Endothelial cell (in vitro differentiated cells): ENCODE results near the gene KMO. TPM values are rescaled to one million over a fixed set of nuclear protein-coding genes. Genes with fewer than 3 reads are reported as not detected.

Experiments used
- DNase-seq: peaks from one replicate; pipeline ENCODE4 v3.0.0; 2021; ENCODE audit warnings: low spot score
- H3K27ac Mint-ChIP-seq: one replicate; pipeline ENCODE4 v1.8.0; 2021; ENCODE audit warnings: mixed read lengths, inconsistent platforms; ENCODE audit not compliant: unreplicated experiment
- H3K27me3 Mint-ChIP-seq: one replicate; pipeline ENCODE4 v1.8.0; 2021; ENCODE audit warnings: mild to moderate bottlenecking, moderate library complexity, mixed read lengths, inconsistent platforms; ENCODE audit not compliant: unreplicated experiment
- H3K36me3 Mint-ChIP-seq: one replicate; pipeline ENCODE4 v1.8.0; 2021; ENCODE audit warnings: mild to moderate bottlenecking, low read depth, mixed read lengths, inconsistent platforms; ENCODE audit not compliant: unreplicated experiment
- H3K4me1 Mint-ChIP-seq: one replicate; pipeline ENCODE4 v1.8.0; 2021; ENCODE audit warnings: mild to moderate bottlenecking, mixed read lengths, inconsistent platforms; ENCODE audit not compliant: unreplicated experiment
- H3K4me3 Mint-ChIP-seq: one replicate; pipeline ENCODE4 v1.8.0; 2021; ENCODE audit warnings: mild to moderate bottlenecking, mixed read lengths, inconsistent platforms; ENCODE audit not compliant: unreplicated experiment
- H3K9me3 Mint-ChIP-seq: one replicate; pipeline ENCODE4 v1.8.0; 2021; ENCODE audit warnings: mixed read lengths, inconsistent platforms; ENCODE audit not compliant: unreplicated experiment
- total RNA-seq: library from RNA; stranded (reverse); fragmentation: NEBNext Ultra II Directional; extraction: Animal tissue kit (Norgen Biotek cat#: 25700); gene quantifications from one replicate; pipeline ENCODE4 v1.2.1, GENCODE V29; 2021; ENCODE audit not compliant: unreplicated experiment
- TF ChIP-seq, protein P1 (sequence below): fragments of 200-600 bp; sonication (generic); IDR thresholded peaks from one replicate; pipeline ENCODE4 v1.5.0; 2021; ENCODE audit warnings: antibody characterized with exemption; ENCODE audit not compliant: unreplicated experiment

The KMO gene
- total RNA-seq, 1 donor from 2014 or later, result not detected

DNA sequence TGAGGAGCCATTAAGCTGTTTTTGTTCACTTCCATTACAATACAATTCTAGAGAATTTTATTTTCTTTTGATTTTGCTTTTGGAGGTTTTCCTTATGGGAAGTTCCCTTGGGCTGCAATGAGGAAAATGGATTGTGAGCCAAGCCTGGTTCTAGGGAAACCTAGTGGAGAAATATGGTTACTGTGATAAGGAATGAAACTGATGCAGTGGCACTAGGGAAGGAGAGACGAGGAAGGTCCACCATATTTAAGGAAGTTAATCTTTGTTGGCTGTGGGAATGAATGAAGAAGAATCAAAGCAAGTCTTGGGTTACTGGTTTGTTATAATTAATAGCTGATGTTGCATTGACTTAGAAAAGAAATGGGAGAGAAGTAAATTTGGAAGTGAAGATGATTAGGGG lies 79.6 kb downstream of the KMO start:
- DNase-seq, result no peak
- H3K4me3 Mint-ChIP-seq, result no peak overlapping the region
- TF ChIP-seq, protein P1, sequence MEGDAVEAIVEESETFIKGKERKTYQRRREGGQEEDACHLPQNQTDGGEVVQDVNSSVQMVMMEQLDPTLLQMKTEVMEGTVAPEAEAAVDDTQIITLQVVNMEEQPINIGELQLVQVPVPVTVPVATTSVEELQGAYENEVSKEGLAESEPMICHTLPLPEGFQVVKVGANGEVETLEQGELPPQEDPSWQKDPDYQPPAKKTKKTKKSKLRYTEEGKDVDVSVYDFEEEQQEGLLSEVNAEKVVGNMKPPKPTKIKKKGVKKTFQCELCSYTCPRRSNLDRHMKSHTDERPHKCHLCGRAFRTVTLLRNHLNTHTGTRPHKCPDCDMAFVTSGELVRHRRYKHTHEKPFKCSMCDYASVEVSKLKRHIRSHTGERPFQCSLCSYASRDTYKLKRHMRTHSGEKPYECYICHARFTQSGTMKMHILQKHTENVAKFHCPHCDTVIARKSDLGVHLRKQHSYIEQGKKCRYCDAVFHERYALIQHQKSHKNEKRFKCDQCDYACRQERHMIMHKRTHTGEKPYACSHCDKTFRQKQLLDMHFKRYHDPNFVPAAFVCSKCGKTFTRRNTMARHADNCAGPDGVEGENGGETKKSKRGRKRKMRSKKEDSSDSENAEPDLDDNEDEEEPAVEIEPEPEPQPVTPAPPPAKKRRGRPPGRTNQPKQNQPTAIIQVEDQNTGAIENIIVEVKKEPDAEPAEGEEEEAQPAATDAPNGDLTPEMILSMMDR, result no peak
- no peaks in the 10 kb centered on the region for H3K27me3 Mint-ChIP-seq
- H3K27ac Mint-ChIP-seq, result no peak overlapping the region
- H3K36me3 Mint-ChIP-seq, result no peaks in the 10 kb centered on the region
- H3K4me1 Mint-ChIP-seq, result peaks cover 12% of the 10 kb centered on the region
- H3K9me3 Mint-ChIP-seq, result no peaks in the 10 kb centered on the region

DNA sequence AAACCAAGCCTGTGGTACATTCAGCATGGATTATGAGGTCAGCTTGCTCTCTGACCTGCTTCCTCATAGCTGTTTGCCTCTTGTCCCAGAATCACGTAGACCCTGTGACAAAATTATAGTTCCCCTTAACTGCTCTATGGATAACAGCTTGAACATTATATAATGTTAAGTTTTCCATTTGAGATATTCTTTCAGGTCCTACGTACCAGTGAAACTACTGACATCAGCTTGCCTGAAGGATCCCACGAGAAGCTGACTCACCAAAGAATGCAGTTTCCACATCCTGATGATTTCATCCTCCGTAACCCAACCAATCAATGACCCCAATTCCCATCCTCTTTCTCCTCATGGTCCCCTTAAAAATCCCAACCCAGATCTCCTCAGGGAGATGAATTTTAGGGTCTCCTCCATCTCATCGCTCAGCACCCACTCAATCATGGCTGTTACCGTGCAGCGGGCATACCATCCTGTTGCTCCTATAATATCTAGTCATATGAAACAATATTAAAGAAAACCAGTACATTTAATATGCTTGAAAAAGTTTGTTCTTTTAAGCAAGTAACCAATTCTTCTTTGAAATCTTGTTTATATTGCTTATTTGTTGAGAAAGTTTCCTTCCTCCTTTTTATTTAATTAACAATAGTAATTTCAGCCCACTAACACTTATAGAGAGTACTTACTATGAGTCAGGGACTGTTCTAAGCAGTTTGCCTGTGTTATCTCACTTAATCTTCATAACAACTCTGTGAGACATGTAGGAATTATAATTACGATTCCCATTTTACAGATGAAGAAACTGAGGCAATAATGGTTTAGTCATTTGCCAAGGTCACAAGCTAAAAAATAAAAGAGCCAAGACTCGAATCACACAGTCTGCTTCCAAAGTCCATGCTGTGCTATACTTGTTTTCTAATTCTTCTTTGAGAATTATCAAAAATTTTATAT lies 80.6 kb downstream of the KMO start:
- no peak overlapping the region for H3K27ac Mint-ChIP-seq
- H3K9me3 Mint-ChIP-seq, result no peaks in the 10 kb centered on the region
- TF ChIP-seq, protein P1, result no peak
- no peaks in the 10 kb centered on the region for H3K36me3 Mint-ChIP-seq
- peaks cover 12% of the 10 kb centered on the region for H3K4me1 Mint-ChIP-seq
- DNase-seq, result no peak
- no peak overlapping the region for H3K4me3 Mint-ChIP-seq
- H3K27me3 Mint-ChIP-seq, result no peaks in the 10 kb centered on the region

DNA sequence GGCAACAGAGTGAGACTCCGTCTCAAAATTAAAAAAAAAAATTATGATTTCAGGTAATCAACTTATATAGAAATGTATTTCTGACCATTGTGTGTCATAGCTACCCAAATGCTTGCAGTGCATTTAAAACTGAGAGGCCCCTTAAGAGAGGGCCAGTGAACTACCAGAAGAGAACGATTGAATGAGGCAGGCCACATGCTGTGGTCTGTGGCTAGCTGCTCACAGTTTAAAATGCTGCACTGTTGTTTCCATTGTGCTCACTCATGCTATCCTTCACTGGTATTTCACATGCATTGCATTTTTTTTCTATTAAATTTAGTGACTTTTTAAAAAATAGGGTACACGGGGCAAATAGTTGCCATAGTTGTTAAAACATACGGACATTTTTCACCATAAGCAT lies 82.0 kb downstream of the KMO start:
- Mint-ChIP-seq H3K27me3 (no peaks in the 10 kb centered on the region), H3K4me1 (peaks cover 9% of the 10 kb centered on the region), H3K4me3 (no peak overlapping the region), H3K36me3 (no peaks in the 10 kb centered on the region), H3K9me3 (no peaks in the 10 kb centered on the region), H3K27ac (no peak overlapping the region)
- no peak for DNase-seq
- TF ChIP-seq, protein P1, result no peak

DNA sequence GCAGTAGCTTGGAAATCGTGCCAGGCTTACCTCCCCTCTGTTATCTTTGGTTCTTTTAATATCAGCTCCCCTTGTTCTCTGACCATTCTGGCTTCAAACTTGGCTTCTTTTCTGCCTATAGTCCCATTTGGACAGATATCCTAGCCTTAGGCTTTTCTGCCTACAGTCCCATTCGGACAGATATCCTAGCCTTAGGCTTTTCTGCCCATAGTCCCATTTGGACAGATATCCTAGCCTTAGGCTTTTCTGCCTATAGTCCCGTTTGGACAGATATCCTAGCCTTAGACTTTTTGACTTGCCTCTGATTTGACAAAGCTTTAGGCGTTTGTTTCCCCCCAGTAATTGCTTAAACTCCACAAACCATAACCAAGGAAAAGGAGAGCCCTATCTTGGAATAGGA lies 82.4 kb downstream of the KMO start:
- TF ChIP-seq, protein P1, result no peak
- Mint-ChIP-seq H3K9me3 (no peaks in the 10 kb centered on the region), H3K27me3 (no peaks in the 10 kb centered on the region), H3K4me3 (no peak overlapping the region), H3K27ac (no peak overlapping the region), H3K36me3 (no peaks in the 10 kb centered on the region), H3K4me1 (peaks cover 6% of the 10 kb centered on the region)
- no peak for DNase-seq
